Measurements from ENCODE around the gene MAPK8. TPM values are rescaled to one million over a fixed set of nuclear protein-coding genes. Genes with fewer than 3 reads are reported as not detected.
A peak's percentile ranks its signal among the peaks of the same experiment; 100 is the strongest.

MAPK8 gene
- total and polyA plus RNA-seq, 4 donors, result 9.1 to 142 (median 24.2) TPM

GRCh38 chr10:48414160-48414559 is 107.7 kb downstream of the MAPK8 start:
- H3K9me3 ChIP-seq (ENCODE audit: control insufficient read depth in 4 of 4, insufficient read depth in 3 of 4, low read length in 3 of 4), result peaks cover 0 to 8% (median under 1%) of the 10 kb centered on the region in 4 donors
- peaks cover 0 to 3% (median 0%) of the 10 kb centered on the region in 5 donors for H3K4me1 ChIP-seq (ENCODE audit: control insufficient read depth in 5 of 5, insufficient read depth in 5 of 5, low read length in 5 of 5)
- peaks cover 5 to 32% (median 19%) of the 10 kb centered on the region in 4 donors for H3K36me3 ChIP-seq (ENCODE audit: control insufficient read depth in 4 of 4, insufficient read depth in 4 of 4, low read length in 4 of 4)
- no peak overlapping the region for H3K27ac ChIP-seq (ENCODE audit: low read depth in 1 of 2, low read length in 1 of 2)
- DNase-seq (no peak), ATAC-seq (ENCODE audit: insufficient read depth, low FRiP score) (no peak)
- no peaks in the 10 kb centered on the region for H3K27me3 ChIP-seq (ENCODE audit: control insufficient read depth in 3 of 3, insufficient read depth in 3 of 3, low read length in 2 of 3)
- TF ChIP-seq CTCF (IDR thresholded peaks at IDR 0.05; ENCODE audit: control extremely low read depth, extremely low read depth), result no peak
- H3K9ac ChIP-seq (ENCODE audit: insufficient read depth in 1 of 2, low read length in 2 of 2), result no peak overlapping the region
- 97 to 100% methylated on average over 1 of the region's 1 CpG for WGBS, 2 donors
- no peak overlapping the region for H3K4me3 ChIP-seq

GRCh38 chr10:48414778-48415177 is 108.3 kb downstream of the MAPK8 start:
- H3K27me3 ChIP-seq (ENCODE audit: control insufficient read depth in 3 of 3, insufficient read depth in 3 of 3, low read length in 2 of 3), result no peaks in the 10 kb centered on the region
- H3K9me3 ChIP-seq (ENCODE audit: control insufficient read depth in 4 of 4, insufficient read depth in 3 of 4, low read length in 3 of 4), result peaks cover 0 to 8% (median under 1%) of the 10 kb centered on the region in 4 donors
- no peak overlapping the region for H3K27ac ChIP-seq (ENCODE audit: low read depth in 1 of 2, low read length in 1 of 2)
- DNase-seq, result no peak
- H3K9ac ChIP-seq (ENCODE audit: insufficient read depth in 1 of 2, low read length in 2 of 2), result no peak overlapping the region
- H3K36me3 ChIP-seq (ENCODE audit: control insufficient read depth in 4 of 4, insufficient read depth in 4 of 4, low read length in 4 of 4), result peaks cover 5 to 32% (median 19%) of the 10 kb centered on the region in 4 donors
- no peak overlapping the region for H3K4me3 ChIP-seq
- TF ChIP-seq CTCF (IDR thresholded peaks at IDR 0.05; ENCODE audit: control extremely low read depth, extremely low read depth), result no peak
- H3K4me1 ChIP-seq (ENCODE audit: control insufficient read depth in 5 of 5, insufficient read depth in 5 of 5, low read length in 5 of 5), result peaks cover 0 to 3% (median 0%) of the 10 kb centered on the region in 5 donors
- ATAC-seq (ENCODE audit: insufficient read depth, low FRiP score), result no peak
- WGBS, 2 donors, result 94 to 100% methylated on average over 1 of the region's 1 CpG

- ATAC-seq (ENCODE audit: insufficient read depth, low FRiP score), result no peak
- WGBS, 2 donors, result 74 to 81% methylated on average over 2 of the region's 2 CpGs
These were observed 110.2 kb downstream of the MAPK8 start for GRCh38 chr10:48416584-48417232.

More at GRCh38 chr10:48416584-48417232, 110.2 kb downstream of the MAPK8 start:
- Histone ChIP-seq H3K4me3 (no peak overlapping the region), H3K36me3 (ENCODE audit: control insufficient read depth in 4 of 4, insufficient read depth in 4 of 4, low read length in 4 of 4) (peaks cover 3 to 16% (median 11%) of the 10 kb centered on the region in 4 donors), H3K27me3 (ENCODE audit: control insufficient read depth in 3 of 3, insufficient read depth in 3 of 3, low read length in 2 of 3) (no peaks in the 10 kb centered on the region), H3K4me1 (ENCODE audit: control insufficient read depth in 5 of 5, insufficient read depth in 5 of 5, low read length in 5 of 5) (peaks cover 0 to 3% (median 0%) of the 10 kb centered on the region in 5 donors), H3K9me3 (ENCODE audit: control insufficient read depth in 4 of 4, insufficient read depth in 3 of 4, low read length in 3 of 4) (peaks cover 0 to 8% (median under 1%) of the 10 kb centered on the region in 4 donors), H3K9ac (ENCODE audit: insufficient read depth in 1 of 2, low read length in 2 of 2) (no peak overlapping the region), H3K27ac (ENCODE audit: low read depth in 1 of 2, low read length in 1 of 2) (no peak overlapping the region)
- TF ChIP-seq CTCF (IDR thresholded peaks at IDR 0.05; ENCODE audit: control extremely low read depth, extremely low read depth), result no peak
- DNase-seq, result peak in 1 of 3 donors; percentile 24
